Measurements from ENCODE around the gene PRDM1. TPM values are rescaled to one million over a fixed set of nuclear protein-coding genes. Genes with fewer than 3 reads are reported as not detected.

The PRDM1 gene
- total RNA-seq (6.9 and 8.5 TPM in 2 replicates), polyA plus RNA-seq (8.4 and 9.6 TPM in 2 replicates), polyA minus RNA-seq (5.2 and 16.2 TPM in 2 replicates)
- total RNA-seq (2013), result 6.4 TPM

DNA sequence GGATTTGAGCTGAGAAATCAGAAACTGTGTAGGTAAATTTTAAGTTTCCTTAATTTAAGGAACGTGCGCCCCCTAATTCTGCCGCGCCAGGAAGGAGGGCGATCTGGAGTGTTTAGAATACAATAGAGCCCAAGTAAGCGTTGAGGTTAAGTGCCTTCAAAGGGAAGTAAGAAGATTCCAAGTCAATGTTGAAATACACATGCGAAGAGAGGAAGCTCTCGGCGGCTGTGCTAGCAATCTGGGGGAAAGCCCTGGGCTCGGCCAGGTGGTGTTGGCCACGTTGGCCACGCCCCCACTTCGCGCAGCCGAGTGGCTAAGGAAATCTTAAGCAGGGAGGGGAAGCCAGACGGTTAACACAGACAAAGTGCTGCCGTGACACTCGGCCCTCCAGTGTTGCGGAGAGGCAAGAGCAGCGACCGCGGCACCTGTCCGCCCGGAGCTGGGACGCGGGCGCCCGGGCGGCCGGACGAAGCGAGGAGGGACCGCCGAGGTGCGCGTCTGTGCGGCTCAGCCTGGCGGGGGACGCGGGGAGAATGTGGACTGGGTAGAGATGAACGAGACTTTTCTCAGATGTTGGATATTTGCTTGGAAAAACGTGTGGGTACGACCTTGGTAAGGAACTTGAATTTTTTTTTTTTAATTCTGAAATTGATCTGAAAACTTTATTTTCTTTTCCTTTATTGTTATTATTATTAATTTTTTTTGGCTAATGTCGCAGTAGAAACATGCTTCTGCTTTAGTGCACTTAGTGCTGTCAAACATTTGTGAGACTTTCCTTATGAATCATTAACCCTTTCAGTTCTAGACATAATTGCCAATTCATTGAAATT is at the start of gene PRDM1:
PRDM1 (plus strand) TSS at position 353 of the 830 bp plus-strand sequence; CDS start at position 571, 218 bp downstream.
- TF ChIP-seq, protein P1, sequence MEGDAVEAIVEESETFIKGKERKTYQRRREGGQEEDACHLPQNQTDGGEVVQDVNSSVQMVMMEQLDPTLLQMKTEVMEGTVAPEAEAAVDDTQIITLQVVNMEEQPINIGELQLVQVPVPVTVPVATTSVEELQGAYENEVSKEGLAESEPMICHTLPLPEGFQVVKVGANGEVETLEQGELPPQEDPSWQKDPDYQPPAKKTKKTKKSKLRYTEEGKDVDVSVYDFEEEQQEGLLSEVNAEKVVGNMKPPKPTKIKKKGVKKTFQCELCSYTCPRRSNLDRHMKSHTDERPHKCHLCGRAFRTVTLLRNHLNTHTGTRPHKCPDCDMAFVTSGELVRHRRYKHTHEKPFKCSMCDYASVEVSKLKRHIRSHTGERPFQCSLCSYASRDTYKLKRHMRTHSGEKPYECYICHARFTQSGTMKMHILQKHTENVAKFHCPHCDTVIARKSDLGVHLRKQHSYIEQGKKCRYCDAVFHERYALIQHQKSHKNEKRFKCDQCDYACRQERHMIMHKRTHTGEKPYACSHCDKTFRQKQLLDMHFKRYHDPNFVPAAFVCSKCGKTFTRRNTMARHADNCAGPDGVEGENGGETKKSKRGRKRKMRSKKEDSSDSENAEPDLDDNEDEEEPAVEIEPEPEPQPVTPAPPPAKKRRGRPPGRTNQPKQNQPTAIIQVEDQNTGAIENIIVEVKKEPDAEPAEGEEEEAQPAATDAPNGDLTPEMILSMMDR (IDR thresholded peaks at IDR 0.05), result peak; percentile 35
- TF ChIP-seq EZH2 (IDR thresholded peaks at IDR 0.05; ENCODE audit: borderline replicate concordance, insufficient read depth, low read depth, low read length, poor library complexity, severe bottlenecking), result no peak
- WGBS (ENCODE audit: insufficient coverage), result under 1% methylated on average over 42 of the region's 44 CpGs
- intact Hi-C loops (cut with micrococcal nuclease), result loop anchor here (1.0 to 10.0 kb wide), 11 partner anchors 12 to 1371 kb away; partner anchors contain the start of genes BEND3, PDSS2 and PREP
- peak within 1 kb of the TSS; percentile 90 for H3K4me3 Mint-ChIP-seq
- peak within 1 kb of the TSS; percentile 73 for H2AFZ ChIP-seq (ENCODE audit: insufficient read depth, low read depth, low read length, poor library complexity, severe bottlenecking)
- H3K27ac Mint-ChIP-seq, result peak within 1 kb of the TSS; percentile 70
- H3K9ac ChIP-seq (ENCODE audit: low read length), result peak within 1 kb of the TSS; percentile 60
- peak within 1 kb of the TSS; percentile 27 to 76 (median 60) for H3K4me3 ChIP-seq (ENCODE audit: control extremely low read depth in 1 of 5, extremely low read depth in 1 of 5, insufficient read depth in 1 of 5, low read depth in 2 of 5, low read length in 4 of 5)
- ATAC-seq (ENCODE audit: low read depth), result peak; percentile 89
- peaks cover 0 to 8% (median 2%) of the 10 kb centered on the region in 4 experiments for H3K27me3 ChIP-seq (replicated peaks in 1 of 4; ENCODE audit: control extremely low read depth in 1 of 4, control insufficient read depth in 3 of 4, insufficient read depth in 4 of 4, low read length in 3 of 4)
- no peaks in the 10 kb centered on the region for H3K9me3 Mint-ChIP-seq (ENCODE audit: insufficient read depth)
- POLR2A ChIA-PET, result interaction anchor here (0.6 to 1.8 kb wide), 5 partner anchors 8 to 119 kb away, joined by 3 to 15 read pairs (median 3); no protein-coding TSS in a partner anchor
- peaks cover 6% of the 10 kb centered on the region for H3K27me3 Mint-ChIP-seq
- H3K36me3 ChIP-seq (replicated peaks in 1 of 2; ENCODE audit: control extremely low read depth in 1 of 2, control insufficient read depth in 1 of 2, extremely low read depth in 1 of 2, insufficient read depth in 2 of 2, low read length in 1 of 2), result no peaks in the 10 kb centered on the region
- no peaks in the 10 kb centered on the region for H3K79me2 ChIP-seq (ENCODE audit: control insufficient read depth, insufficient read depth, low read length)
- H3K4me2 ChIP-seq (replicated peaks; ENCODE audit: low read depth, low read length, poor library complexity, severe bottlenecking), result peak within 1 kb of the TSS; percentile 91
- peak; percentile 96 for DNase-seq
- CTCF ChIA-PET, result interaction anchor here (0.6 to 2.7 kb wide), 14 partner anchors 10 to 599 kb away, joined by 3 to 29 read pairs (median 4); no protein-coding TSS in a partner anchor
- H3K9me3 ChIP-seq (ENCODE audit: control extremely low read depth in 1 of 3, control insufficient read depth in 2 of 3, insufficient read depth in 1 of 3, low read length in 2 of 3), result no peaks in the 10 kb centered on the region
- H3K27ac ChIP-seq (ENCODE audit: low read length in 2 of 2), result peak within 1 kb of the TSS; percentile 1 to 67
- H3K4me1 ChIP-seq (ENCODE audit: control insufficient read depth in 2 of 2, insufficient read depth in 2 of 2, low read length in 2 of 2), result peaks cover 39 to 46% of the 10 kb centered on the region in 2 donors
- H4K20me1 ChIP-seq (ENCODE audit: control insufficient read depth, insufficient read depth, low read length, poor library complexity, severe bottlenecking), result no peaks in the 10 kb centered on the region
- H3K4me1 Mint-ChIP-seq, result peaks cover 47% of the 10 kb centered on the region

DNA sequence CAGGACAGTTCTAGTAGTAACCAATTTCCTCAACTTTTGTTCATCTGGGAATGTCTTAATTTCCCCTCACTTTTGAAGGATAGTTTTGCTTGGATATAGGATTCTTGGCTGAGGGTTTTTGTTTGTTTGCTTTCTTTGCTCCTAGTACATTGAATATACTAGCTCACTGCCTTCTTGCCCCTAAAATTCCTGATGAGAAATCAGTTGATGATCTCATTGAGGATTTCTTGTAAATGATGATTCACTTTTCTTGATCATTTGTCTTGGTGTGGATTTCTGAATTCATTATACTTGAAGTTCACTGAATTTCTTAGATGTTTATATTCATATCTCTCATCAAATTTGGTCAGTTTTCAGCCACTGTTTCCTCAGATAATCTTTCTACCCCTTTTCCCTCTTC is 49.1 kb upstream of the PRDM1 start:
- CTCF ChIA-PET, result no interaction called here
- Histone ChIP-seq H4K20me1 (ENCODE audit: control insufficient read depth, insufficient read depth, low read length, poor library complexity, severe bottlenecking) (no peaks in the 10 kb centered on the region), H3K27me3 (replicated peaks in 1 of 4; ENCODE audit: control extremely low read depth in 1 of 4, control insufficient read depth in 3 of 4, insufficient read depth in 4 of 4, low read length in 3 of 4) (no peaks in the 10 kb centered on the region), H3K9me3 (ENCODE audit: control extremely low read depth in 1 of 3, control insufficient read depth in 2 of 3, insufficient read depth in 1 of 3, low read length in 2 of 3) (peaks cover 3 to 14% (median 13%) of the 10 kb centered on the region in 3 donors), H3K4me2 (replicated peaks; ENCODE audit: low read depth, low read length, poor library complexity, severe bottlenecking) (no peak overlapping the region), H3K4me3 (ENCODE audit: control extremely low read depth in 1 of 5, extremely low read depth in 1 of 5, insufficient read depth in 1 of 5, low read depth in 2 of 5, low read length in 4 of 5) (no peak overlapping the region), H2AFZ (ENCODE audit: insufficient read depth, low read depth, low read length, poor library complexity, severe bottlenecking) (no peak overlapping the region), H3K4me1 (ENCODE audit: control insufficient read depth in 2 of 2, insufficient read depth in 2 of 2, low read length in 2 of 2) (no peaks in the 10 kb centered on the region), H3K9ac (ENCODE audit: low read length) (no peak overlapping the region), H3K36me3 (replicated peaks in 1 of 2; ENCODE audit: control extremely low read depth in 1 of 2, control insufficient read depth in 1 of 2, extremely low read depth in 1 of 2, insufficient read depth in 2 of 2, low read length in 1 of 2) (no peaks in the 10 kb centered on the region), H3K79me2 (ENCODE audit: control insufficient read depth, insufficient read depth, low read length) (no peaks in the 10 kb centered on the region), H3K27ac (ENCODE audit: low read length in 2 of 2) (no peak overlapping the region)
- TF ChIP-seq EZH2 (IDR thresholded peaks at IDR 0.05; ENCODE audit: borderline replicate concordance, insufficient read depth, low read depth, low read length, poor library complexity, severe bottlenecking), result no peak
- TF ChIP-seq, protein P1 (IDR thresholded peaks at IDR 0.05), result no peak
- intact Hi-C loops (cut with micrococcal nuclease), result no loop called here
- H3K4me3 Mint-ChIP-seq, result no peak overlapping the region
- POLR2A ChIA-PET, result no interaction called here
- peaks cover 10% of the 10 kb centered on the region for H3K9me3 Mint-ChIP-seq (ENCODE audit: insufficient read depth)
- DNase-seq (no peak), ATAC-seq (ENCODE audit: low read depth) (no peak)
- H3K4me1 Mint-ChIP-seq, result no peaks in the 10 kb centered on the region
- H3K27me3 Mint-ChIP-seq, result peaks cover 9% of the 10 kb centered on the region
- no peak overlapping the region for H3K27ac Mint-ChIP-seq
